Lower leg skin (tissue), 3 donors: ENCODE results near the gene BATF.

Source experiments
- POLR2A ChIP-seq, 2 donors: fragments of 450-650 bp; IDR thresholded peaks; one replicate each; pipeline ENCODE4 v1.6.1; 2016 to 2017; ENCODE audit warnings: antibody characterized with exemption in 2 of 2, mild to moderate bottlenecking in 1 of 2, moderate library complexity in 1 of 2
- TF ChIP-seq, protein P1 (sequence below), 3 donors: fragments of 450-650 bp; IDR thresholded peaks; one replicate each; pipeline ENCODE4 v1.5.1; 2016; ENCODE audit warnings: antibody characterized with exemption in 3 of 3, mild to moderate bottlenecking in 3 of 3, moderate library complexity in 2 of 3

DNA sequence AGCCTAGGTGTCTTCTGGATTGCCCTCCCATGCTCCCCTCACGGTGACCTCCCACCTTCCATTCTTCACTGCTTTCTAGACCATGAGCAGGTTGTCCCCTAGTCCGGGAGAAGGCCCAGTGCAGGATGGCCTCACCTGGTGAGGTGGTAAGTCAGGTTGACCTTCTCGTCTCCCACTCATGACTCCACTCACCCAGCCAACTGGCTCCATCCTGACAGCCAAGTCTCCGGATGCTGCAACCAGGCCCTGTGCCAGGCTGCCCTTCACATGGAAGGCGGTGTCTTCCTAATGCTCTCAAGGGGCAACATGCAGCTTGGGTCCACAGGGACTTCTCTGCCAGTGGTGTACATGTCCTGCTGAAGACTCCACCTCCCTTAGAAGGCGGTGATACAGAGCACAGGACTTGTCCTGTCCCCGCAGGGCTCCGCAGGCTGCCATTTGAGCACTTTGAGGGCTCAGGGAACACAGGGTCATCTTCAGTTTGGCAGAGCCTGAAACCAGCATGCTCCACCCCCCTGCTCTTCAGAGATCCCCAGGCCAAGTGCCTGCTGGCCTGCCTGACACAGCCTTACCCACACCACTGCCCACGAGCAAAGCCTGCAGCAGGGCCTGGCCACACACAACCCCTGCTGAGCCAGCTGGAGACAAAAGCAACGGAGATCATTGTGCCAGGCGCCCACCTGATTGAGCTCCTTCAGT is 25.4 kb downstream of the BATF start:
- TF ChIP-seq, protein P1, sequence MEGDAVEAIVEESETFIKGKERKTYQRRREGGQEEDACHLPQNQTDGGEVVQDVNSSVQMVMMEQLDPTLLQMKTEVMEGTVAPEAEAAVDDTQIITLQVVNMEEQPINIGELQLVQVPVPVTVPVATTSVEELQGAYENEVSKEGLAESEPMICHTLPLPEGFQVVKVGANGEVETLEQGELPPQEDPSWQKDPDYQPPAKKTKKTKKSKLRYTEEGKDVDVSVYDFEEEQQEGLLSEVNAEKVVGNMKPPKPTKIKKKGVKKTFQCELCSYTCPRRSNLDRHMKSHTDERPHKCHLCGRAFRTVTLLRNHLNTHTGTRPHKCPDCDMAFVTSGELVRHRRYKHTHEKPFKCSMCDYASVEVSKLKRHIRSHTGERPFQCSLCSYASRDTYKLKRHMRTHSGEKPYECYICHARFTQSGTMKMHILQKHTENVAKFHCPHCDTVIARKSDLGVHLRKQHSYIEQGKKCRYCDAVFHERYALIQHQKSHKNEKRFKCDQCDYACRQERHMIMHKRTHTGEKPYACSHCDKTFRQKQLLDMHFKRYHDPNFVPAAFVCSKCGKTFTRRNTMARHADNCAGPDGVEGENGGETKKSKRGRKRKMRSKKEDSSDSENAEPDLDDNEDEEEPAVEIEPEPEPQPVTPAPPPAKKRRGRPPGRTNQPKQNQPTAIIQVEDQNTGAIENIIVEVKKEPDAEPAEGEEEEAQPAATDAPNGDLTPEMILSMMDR (IDR thresholded peaks at IDR 0.05), result no peak
- no peak for TF ChIP-seq POLR2A (IDR thresholded peaks at IDR 0.05)
